HT1080 (cell line): ENCODE results near the gene KLHL36. TPM values are rescaled to one million over a fixed set of nuclear protein-coding genes. Genes with fewer than 3 reads are reported as not detected.
"Not testable (repeated sequence)": the region's sequence is repeated elsewhere in the genome, so short reads cannot be mapped to it uniquely, and the experiment has no call there.

Experiments used
- DNase-seq: peaks from one replicate; pipeline ENCODE4 v3.0.0-alpha.2; 2015; ENCODE audit warnings: low read depth
- total RNA-seq: library from RNA; depleted of rRNA; stranded (reverse); fragments of >200 nt; shearing (Covaris generic); gene quantifications from 2 replicates; pipeline ENCODE4 v1.2.3, GENCODE V29; 2014

The KLHL36 gene
- total RNA-seq, 1 experiment from 2014 or later = 22.9 TPM

GRCh38 chr16:84667600-84668309 is 19.4 kb downstream of the KLHL36 start:
- no peak for DNase-seq

GRCh38 chr16:84670063-84670462 is 21.8 kb downstream of the KLHL36 start:
- no peak for DNase-seq

GRCh38 chr16:84672276-84673202 is 24.2 kb downstream of the KLHL36 start:
- DNase-seq = peak; percentile 40

- DNase-seq = peak; percentile 14
Observed at GRCh38 chr16:84673203-84673535, 24.9 kb downstream of the KLHL36 start.

- no peak for DNase-seq
Observed at GRCh38 chr16:84673561-84673960, 25.2 kb downstream of the KLHL36 start.

- DNase-seq = no peak
Observed at GRCh38 chr16:84675423-84675822, 27.1 kb downstream of the KLHL36 start.

GRCh38 chr16:84675884-84676283 is 27.6 kb downstream of the KLHL36 start:
- no peak for DNase-seq

- DNase-seq = no peak
Observed at GRCh38 chr16:84677017-84677803, 28.9 kb downstream of the KLHL36 start.

- no peak for DNase-seq
Observed at GRCh38 chr16:84677849-84678248, 29.5 kb downstream of the KLHL36 start.

- DNase-seq = no peak
Observed at GRCh38 chr16:84678541-84678940, 30.2 kb downstream of the KLHL36 start.

- peak; percentile 17 for DNase-seq
Observed at GRCh38 chr16:84680165-84680842, 32.0 kb downstream of the KLHL36 start.

GRCh38 chr16:84680843-84681629 is 32.7 kb downstream of the KLHL36 start:
- DNase-seq = no peak

- no peak for DNase-seq
Observed at GRCh38 chr16:84683691-84684591, 35.6 kb downstream of the KLHL36 start.

- no peak for DNase-seq
Observed at GRCh38 chr16:84684592-84684965, 36.3 kb downstream of the KLHL36 start.

GRCh38 chr16:84685210-84685609 is 36.9 kb downstream of the KLHL36 start:
- DNase-seq = no peak

- DNase-seq = no peak
Observed at GRCh38 chr16:84686707-84687298, 38.5 kb downstream of the KLHL36 start.

GRCh38 chr16:84687715-84688114 is 39.4 kb downstream of the KLHL36 start:
- DNase-seq = peak; percentile 90

GRCh38 chr16:84688163-84688562 is 39.9 kb downstream of the KLHL36 start:
- DNase-seq = not testable (repeated sequence)

GRCh38 chr16:84689111-84689510 is 40.8 kb downstream of the KLHL36 start:
- DNase-seq = peak; percentile 68
